PFSK-1 (cell line): Measurements from ENCODE around the gene ACTG1.
A peak's percentile ranks its signal among the peaks of the same experiment; 100 is the strongest.

Source experiments
- FOXP2 ChIP-seq: optimal IDR thresholded peaks from 2 replicates; pipeline ENCODE3; 2011; ENCODE audit warnings: borderline replicate concordance, control low read depth, inconsistent platforms; ENCODE audit not compliant: insufficient read depth; ENCODE audit errors: extremely low read length, extremely low read depth
- POLR2AphosphoS5 ChIP-seq: IDR thresholded peaks from 2 replicates; pipeline ENCODE4 v1.6.1; 2012; ENCODE audit warnings: low read depth, mild to moderate bottlenecking, control low read depth, low read length, moderate library complexity
- REST ChIP-seq, 2 experiments: IDR thresholded peaks; 2 replicates each; pipeline versions ENCODE4 v1.6.1 to v1.8.0; 2011 to 2012; ENCODE audit warnings: low read depth in 2 of 2, low read length in 2 of 2, control low read depth in 1 of 2, inconsistent platforms in 1 of 2, mild to moderate bottlenecking in 1 of 2, moderate library complexity in 1 of 2; ENCODE audit not compliant: insufficient read depth in 1 of 2
- SIN3A ChIP-seq: IDR thresholded peaks from 2 replicates; pipeline ENCODE4 v1.6.1; 2012; ENCODE audit warnings: mild to moderate bottlenecking, low read length, moderate library complexity, borderline replicate concordance; ENCODE audit not compliant: insufficient read depth
- TAF1 ChIP-seq: IDR thresholded peaks from 2 replicates; pipeline ENCODE4 v1.6.1; 2012; ENCODE audit warnings: low read length, control low read depth, borderline replicate concordance; ENCODE audit not compliant: insufficient read depth

ACTG1 gene

GRCh38 chr17:81553018-81553615, 40.5 kb upstream of the ACTG1 start:
- TF ChIP-seq TAF1, result peak; percentile 82
- no peak; the same call in 1 of the 2 replicates for TF ChIP-seq POLR2AphosphoS5
- TF ChIP-seq FOXP2, result no peak

- TF ChIP-seq REST (IDR thresholded peaks at IDR 0.05; ENCODE audit: insufficient read depth in 1 of 2, low read depth in 2 of 2, low read length in 2 of 2), result peak in 1 of 2 experiments; percentile 56; a peak in 2 of 4 replicates
- peak; percentile 90 for TF ChIP-seq TAF1
- TF ChIP-seq FOXP2, result peak; percentile 93
- TF ChIP-seq POLR2AphosphoS5, result peak; percentile 48
- TF ChIP-seq SIN3A, result peak; percentile 75; the same call in 1 of the 2 replicates
These were observed 39.8 kb upstream of the ACTG1 start, which contains the start of gene FAAP100 for GRCh38 chr17:81552244-81553017. FAAP100 (minus strand) TSS chr17:81552353; CDS start chr17:81552330, 23 bp downstream.

- TF ChIP-seq POLR2AphosphoS5 (peak; percentile 34; the same call in 1 of the 2 replicates), REST (IDR thresholded peaks at IDR 0.05; ENCODE audit: insufficient read depth in 1 of 2, low read depth in 2 of 2, low read length in 2 of 2) (no peak), SIN3A (peak; percentile 53; the same call in 1 of the 2 replicates), TAF1 (0 out of 2 replicates have a peak, but pooled peaks have one; percentile 58), FOXP2 (no peak)
These were observed 39.1 kb upstream of the ACTG1 start for GRCh38 chr17:81551458-81552243.

GRCh38 chr17:81550830-81551457, 38.3 kb upstream of the ACTG1 start:
- TF ChIP-seq REST (IDR thresholded peaks at IDR 0.05; ENCODE audit: insufficient read depth in 1 of 2, low read depth in 2 of 2, low read length in 2 of 2), result no peak
- no peak for TF ChIP-seq FOXP2
- TF ChIP-seq POLR2AphosphoS5, result no peak
- no peak for TF ChIP-seq TAF1
- TF ChIP-seq SIN3A, result no peak
